Stimulated activated CD8-positive, alpha-beta memory T cell treated with anti-CD3 and anti-CD28 coated beads, Interleukin-2, amount 100 ng/mL, for 1 hour (primary cell): Measurements from ENCODE around the gene SELE.
"Not testable (repeated sequence)": the region's sequence is repeated elsewhere in the genome, so short reads cannot be mapped to it uniquely, and the experiment has no call there.

Experiments
- DNase-seq, 2 donors: peaks; one replicate each; pipeline ENCODE4 v3.0.0-alpha.2; 2020; ENCODE audit warnings: low read depth in 2 of 2

The SELE gene

GRCh38 chr1:169722779-169723178, 11.1 kb downstream of the SELE start:
- DNase-seq: no peak

GRCh38 chr1:169715100-169715499, 18.8 kb downstream of the SELE start:
- DNase-seq: not testable (repeated sequence)

GRCh38 chr1:169713090-169713489, 20.8 kb downstream of the SELE start:
- not testable (repeated sequence) for DNase-seq

GRCh38 chr1:169712309-169712631, 21.6 kb downstream of the SELE start:
- no peak for DNase-seq

- peak; percentile 50 to 58 for DNase-seq
Observed at GRCh38 chr1:169711469-169712308, 22.2 kb downstream of the SELE start, which contains the start of gene SELL. Gene SELL, minus strand, starts transcription at chr1:169711620. Its CDS starts 122 bp downstream, at chr1:169711498.

- no peak for DNase-seq
Observed at GRCh38 chr1:169708647-169709046, 25.2 kb downstream of the SELE start.

GRCh38 chr1:169707912-169708604, 25.8 kb downstream of the SELE start:
- DNase-seq: no peak

- DNase-seq: no peak
Observed at GRCh38 chr1:169704797-169705196, 29.1 kb downstream of the SELE start.

- DNase-seq: no peak
Observed at GRCh38 chr1:169701261-169702005, 32.4 kb downstream of the SELE start.

- DNase-seq: no peak
Observed at GRCh38 chr1:169699707-169700106, 34.2 kb downstream of the SELE start.

- DNase-seq: no peak
Observed at GRCh38 chr1:169698976-169699375, 34.9 kb downstream of the SELE start.

- no peak for DNase-seq
Observed at GRCh38 chr1:169697755-169698154, 36.1 kb downstream of the SELE start.

- no peak for DNase-seq
Observed at GRCh38 chr1:169696273-169697100, 37.4 kb downstream of the SELE start.

- DNase-seq: no peak
Observed at GRCh38 chr1:169694304-169695075, 39.4 kb downstream of the SELE start.

- DNase-seq: no peak
Observed at GRCh38 chr1:169692756-169693460, 41.0 kb downstream of the SELE start.

- DNase-seq: no peak
Observed at GRCh38 chr1:169690489-169690888, 43.4 kb downstream of the SELE start.

- DNase-seq: no peak
Observed at GRCh38 chr1:169689395-169689794, 44.5 kb downstream of the SELE start.

- not testable (repeated sequence) for DNase-seq
Observed at GRCh38 chr1:169688377-169688776, 45.5 kb downstream of the SELE start.

GRCh38 chr1:169683661-169684060, 50.2 kb downstream of the SELE start:
- DNase-seq: no peak

GRCh38 chr1:169683168-169683567, 50.7 kb downstream of the SELE start:
- not testable (repeated sequence) for DNase-seq
